ENCODE data around the gene APLNR. TPM values are rescaled to one million over a fixed set of nuclear protein-coding genes. Genes with fewer than 3 reads are reported as not detected.

The APLNR gene
- total RNA-seq, 1 experiment from 2014 or later, result not detected

- peak; percentile 11 for DNase-seq (ENCODE audit: low spot score)
Observed at GRCh38 chr11:57251491-57252104, 14.5 kb upstream of the APLNR start.

GRCh38 chr11:57251037-57251436, 14.0 kb upstream of the APLNR start:
- DNase-seq (ENCODE audit: low spot score), result no peak

- DNase-seq (ENCODE audit: low spot score), result peak; percentile 91
Observed at GRCh38 chr11:57249384-57250319, 12.6 kb upstream of the APLNR start.

- DNase-seq (ENCODE audit: low spot score), result peak; percentile 82
Observed at GRCh38 chr11:57248780-57249383, 11.8 kb upstream of the APLNR start.

GRCh38 chr11:57244911-57245310, 7.9 kb upstream of the APLNR start:
- no peak for DNase-seq (ENCODE audit: low spot score)

GRCh38 chr11:57241353-57241972, 4.4 kb upstream of the APLNR start:
- no peak for DNase-seq (ENCODE audit: low spot score)

GRCh38 chr11:57240757-57241156, 3.7 kb upstream of the APLNR start:
- no peak for DNase-seq (ENCODE audit: low spot score)

- no peak for DNase-seq (ENCODE audit: low spot score)
Observed at GRCh38 chr11:57240007-57240406, 3.0 kb upstream of the APLNR start.

GRCh38 chr11:57239348-57239747, 2.3 kb upstream of the APLNR start:
- no peak for DNase-seq (ENCODE audit: low spot score)

GRCh38 chr11:57235761-57236703, 1.0 kb downstream of the APLNR start:
- DNase-seq (ENCODE audit: low spot score), result no peak

- no peak for DNase-seq (ENCODE audit: low spot score)
Observed at GRCh38 chr11:57233702-57234101, 3.3 kb downstream of the APLNR start.

GRCh38 chr11:57231539-57232253, 5.4 kb downstream of the APLNR start:
- DNase-seq (ENCODE audit: low spot score), result no peak

GRCh38 chr11:57230791-57231538, 6.1 kb downstream of the APLNR start:
- no peak for DNase-seq (ENCODE audit: low spot score)

GRCh38 chr11:57230316-57230715, 6.7 kb downstream of the APLNR start:
- no peak for DNase-seq (ENCODE audit: low spot score)

- no peak for DNase-seq (ENCODE audit: low spot score)
Observed at GRCh38 chr11:57228600-57228999, 8.4 kb downstream of the APLNR start.

GRCh38 chr11:57224537-57224936, 12.5 kb downstream of the APLNR start:
- no peak for DNase-seq (ENCODE audit: low spot score)

GRCh38 chr11:57224128-57224527, 12.9 kb downstream of the APLNR start:
- no peak for DNase-seq (ENCODE audit: low spot score)

GRCh38 chr11:57223601-57224000, 13.4 kb downstream of the APLNR start:
- DNase-seq (ENCODE audit: low spot score), result no peak

- DNase-seq (ENCODE audit: low spot score), result no peak
Observed at GRCh38 chr11:57222239-57222638, 14.8 kb downstream of the APLNR start.
